NCI-H2081 (cell line): ENCODE measurements around the gene CPLANE2.
"Not testable (repeated sequence)": the region's sequence is repeated elsewhere in the genome, so short reads cannot be mapped to it uniquely, and the experiment has no call there.

Source experiments
- DNase-seq, 2 experiments: peaks; one replicate each; lab custom pipeline; 2025; lab: John Stamatoyannopoulos, UW

Gene CPLANE2

GRCh38 chr1:16236511-16237342 lies at the start of gene CPLANE2:
Gene CPLANE2 (minus strand): TSS chr1:16237183. CDS start chr1:16236742, 441 bp downstream.
- DNase-seq: peak; percentile 95 to 97

- DNase-seq: no peak
Measured at GRCh38 chr1:16286122-16286521, 49.1 kb upstream of the CPLANE2 start.

GRCh38 chr1:16281765-16282164 lies 44.8 kb upstream of the CPLANE2 start:
- no peak for DNase-seq

- no peak for DNase-seq
Measured at GRCh38 chr1:16279186-16279585, 42.2 kb upstream of the CPLANE2 start.

- DNase-seq: no peak
Measured at GRCh38 chr1:16276302-16277030, 39.5 kb upstream of the CPLANE2 start.

- no peak for DNase-seq
Measured at GRCh38 chr1:16275591-16275990, 38.6 kb upstream of the CPLANE2 start.

- no peak for DNase-seq
Measured at GRCh38 chr1:16267690-16268180, 30.8 kb upstream of the CPLANE2 start.

- DNase-seq: no peak
Measured at GRCh38 chr1:16266411-16267118, 29.6 kb upstream of the CPLANE2 start.

- DNase-seq: no peak
Measured at GRCh38 chr1:16262067-16262466, 25.1 kb upstream of the CPLANE2 start.

- DNase-seq: no peak
Measured at GRCh38 chr1:16260814-16261213, 23.8 kb upstream of the CPLANE2 start.

GRCh38 chr1:16258591-16259135 lies 21.7 kb upstream of the CPLANE2 start:
- no peak for DNase-seq

- DNase-seq: no peak
Measured at GRCh38 chr1:16257968-16258367, 21.0 kb upstream of the CPLANE2 start.

- DNase-seq: not testable (repeated sequence)
Measured at GRCh38 chr1:16257556-16257955, 20.6 kb upstream of the CPLANE2 start.

GRCh38 chr1:16256478-16256877 lies 19.5 kb upstream of the CPLANE2 start:
- DNase-seq: no peak

- DNase-seq: no peak
Measured at GRCh38 chr1:16254263-16254928, 17.4 kb upstream of the CPLANE2 start.

GRCh38 chr1:16253332-16253922 lies 16.4 kb upstream of the CPLANE2 start:
- no peak for DNase-seq

- DNase-seq: no peak
Measured at GRCh38 chr1:16252912-16253311, 15.9 kb upstream of the CPLANE2 start.

GRCh38 chr1:16251381-16251780 lies 14.4 kb upstream of the CPLANE2 start:
- no peak for DNase-seq

- no peak for DNase-seq
Measured at GRCh38 chr1:16250524-16251251, 13.7 kb upstream of the CPLANE2 start.

GRCh38 chr1:16249596-16250241 lies 12.7 kb upstream of the CPLANE2 start:
- DNase-seq: no peak
